Fibroblast of skin of abdomen (primary cell): ENCODE measurements around the gene REX1BD.

ENCODE experiments used
- DNase-seq: peaks from one replicate; pipeline ENCODE4 v3.0.0-alpha.2; 2013

The REX1BD gene

DNA sequence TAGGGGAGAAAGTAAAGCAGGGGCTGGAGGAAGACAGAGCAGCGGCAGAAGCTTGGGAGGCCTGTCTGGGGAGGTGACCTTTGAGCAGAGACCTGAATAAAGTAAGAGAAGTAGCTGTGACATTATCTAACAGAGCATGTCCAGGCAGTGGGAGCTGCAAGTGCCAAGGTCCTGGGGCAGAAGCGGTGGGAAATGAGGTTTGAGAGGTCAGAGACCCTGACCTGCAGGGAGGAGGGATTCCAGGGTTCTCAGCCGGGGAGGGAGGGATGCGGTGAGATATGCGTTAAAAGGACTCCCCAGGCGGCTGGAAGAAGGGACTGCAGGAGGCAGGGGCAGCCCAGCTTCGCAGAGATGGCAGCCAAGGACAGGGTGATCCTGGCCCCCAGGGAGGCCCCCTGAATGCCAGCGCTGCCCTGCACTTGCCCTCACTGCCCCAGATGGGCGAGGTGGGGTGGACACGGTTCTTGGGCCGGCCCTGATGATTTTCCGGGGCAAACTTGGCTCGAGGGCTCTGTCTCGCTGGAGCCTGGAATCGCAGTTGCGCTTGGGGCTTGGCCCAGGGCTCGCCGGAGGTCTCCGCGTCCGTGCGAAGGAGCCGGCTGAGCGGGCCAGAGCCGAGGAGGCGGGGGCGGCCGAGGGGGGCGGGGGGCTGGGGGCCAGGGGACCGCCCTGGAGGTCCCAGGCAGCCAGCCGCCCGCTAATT lies 14.8 kb downstream of the REX1BD start:
- DNase-seq: no peak

DNA sequence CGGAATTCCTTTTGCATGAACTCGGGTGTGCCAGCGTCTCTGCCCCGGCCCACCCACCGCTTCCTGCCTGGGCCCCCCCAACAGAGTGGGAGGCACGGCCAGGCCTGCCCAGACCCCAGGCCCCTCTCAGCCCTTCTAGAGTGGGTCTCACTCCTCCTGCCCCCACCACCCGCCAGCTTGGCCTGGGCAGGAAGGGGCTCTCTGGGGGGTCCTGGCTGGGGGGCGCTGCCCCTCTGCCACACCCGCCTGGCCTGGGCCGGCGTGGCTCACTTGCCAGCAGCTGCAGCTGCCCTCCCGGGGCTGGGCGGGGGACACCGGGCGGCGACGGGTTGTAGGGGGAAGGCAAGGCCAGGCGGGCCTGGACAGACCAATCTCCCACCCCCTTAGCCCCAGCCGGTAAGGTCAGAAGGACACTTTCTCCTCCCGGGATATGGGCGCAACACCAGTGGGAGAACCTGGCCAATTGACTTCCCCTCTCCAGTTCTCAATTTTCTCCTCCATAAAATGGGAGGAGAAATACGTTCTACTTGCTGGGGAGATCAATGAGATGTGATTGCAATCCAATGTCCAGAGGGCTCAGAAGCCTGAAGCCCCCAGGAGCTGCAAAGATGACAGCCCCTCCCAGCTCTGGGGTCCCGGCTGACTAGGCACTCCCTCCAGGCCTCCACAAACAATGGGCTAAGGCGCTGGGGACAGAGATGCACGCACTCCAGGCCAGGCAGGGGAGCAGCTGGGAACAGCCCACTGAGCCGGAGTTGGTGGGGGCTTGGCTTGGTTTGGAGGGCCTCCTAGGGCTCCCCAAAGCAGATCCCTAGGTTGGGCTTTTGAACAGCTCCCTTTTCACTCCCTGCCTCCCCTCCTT lies 15.6 kb downstream of the REX1BD start:
- no peak for DNase-seq

DNA sequence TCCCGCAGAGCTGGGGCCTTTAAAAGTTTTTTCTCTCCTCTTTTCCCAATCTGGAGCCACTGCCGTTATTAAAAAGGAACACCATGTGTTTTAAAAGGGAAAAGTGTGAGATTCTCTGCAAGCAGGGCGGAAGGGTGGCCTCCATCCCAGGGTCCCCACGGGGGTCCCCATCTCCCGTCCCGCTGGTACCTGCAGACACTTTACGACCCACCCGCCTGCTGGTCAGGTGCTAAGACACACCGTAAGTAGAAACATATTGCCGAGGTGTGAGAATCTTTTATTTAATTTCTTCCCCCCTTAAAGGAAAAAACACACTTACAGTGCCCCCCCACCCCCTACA lies 16.2 kb downstream of the REX1BD start:
- DNase-seq: no peak

DNA sequence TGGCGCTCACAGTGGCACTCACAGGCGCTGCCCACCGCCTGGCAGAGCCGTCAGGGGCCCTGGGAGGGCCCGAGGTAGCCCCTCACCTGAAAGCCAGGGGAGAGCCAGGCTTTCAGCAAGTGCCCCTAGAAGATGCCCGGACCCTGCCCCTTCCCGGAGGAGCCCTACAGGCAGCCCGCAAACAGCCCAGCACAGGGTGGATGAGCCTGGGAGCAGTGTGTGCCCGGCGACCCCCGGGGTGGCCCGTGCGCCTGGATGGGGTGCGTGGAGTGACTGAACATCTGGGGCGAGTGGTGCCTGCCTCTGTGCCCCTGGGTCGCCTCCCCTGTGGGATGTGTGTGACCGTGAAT lies 16.6 kb downstream of the REX1BD start:
- DNase-seq: no peak

DNA sequence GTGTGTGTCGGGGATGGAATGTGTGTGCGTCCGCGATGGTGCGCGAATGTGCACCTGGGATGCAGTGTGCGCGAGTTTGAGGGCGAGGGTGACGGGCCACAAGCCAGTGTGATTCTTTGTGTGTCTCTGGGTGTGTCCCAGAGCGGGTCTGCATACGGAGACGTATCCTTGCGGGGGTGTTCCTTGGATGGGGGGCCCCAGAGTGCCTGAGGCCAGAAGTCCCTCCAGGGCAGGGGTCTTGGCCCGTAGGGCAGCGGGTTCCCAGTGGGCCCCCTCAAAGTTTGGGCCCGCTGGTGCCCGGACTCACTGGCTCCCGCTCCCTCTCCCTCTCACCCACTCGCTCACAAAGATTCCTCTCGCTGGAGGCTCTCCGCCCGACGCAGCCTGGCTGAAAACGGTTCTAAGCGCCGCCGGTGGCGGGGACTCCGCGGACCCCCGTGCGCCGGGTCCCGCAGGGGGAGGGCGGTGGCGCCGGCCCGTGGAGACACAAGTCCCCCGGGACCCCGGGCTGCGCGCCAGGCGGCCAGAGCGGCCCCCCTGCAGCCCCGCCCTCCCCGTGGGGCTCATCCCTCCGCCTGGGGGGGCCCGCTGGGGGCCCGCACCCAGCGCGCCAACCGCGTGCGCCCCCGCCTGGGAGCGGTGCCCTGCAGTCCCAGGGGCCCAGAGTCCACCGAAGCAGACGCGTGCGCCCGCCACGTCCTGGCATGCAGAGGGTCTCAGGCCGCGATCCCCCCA lies 17.1 kb downstream of the REX1BD start:
- no peak for DNase-seq

DNA sequence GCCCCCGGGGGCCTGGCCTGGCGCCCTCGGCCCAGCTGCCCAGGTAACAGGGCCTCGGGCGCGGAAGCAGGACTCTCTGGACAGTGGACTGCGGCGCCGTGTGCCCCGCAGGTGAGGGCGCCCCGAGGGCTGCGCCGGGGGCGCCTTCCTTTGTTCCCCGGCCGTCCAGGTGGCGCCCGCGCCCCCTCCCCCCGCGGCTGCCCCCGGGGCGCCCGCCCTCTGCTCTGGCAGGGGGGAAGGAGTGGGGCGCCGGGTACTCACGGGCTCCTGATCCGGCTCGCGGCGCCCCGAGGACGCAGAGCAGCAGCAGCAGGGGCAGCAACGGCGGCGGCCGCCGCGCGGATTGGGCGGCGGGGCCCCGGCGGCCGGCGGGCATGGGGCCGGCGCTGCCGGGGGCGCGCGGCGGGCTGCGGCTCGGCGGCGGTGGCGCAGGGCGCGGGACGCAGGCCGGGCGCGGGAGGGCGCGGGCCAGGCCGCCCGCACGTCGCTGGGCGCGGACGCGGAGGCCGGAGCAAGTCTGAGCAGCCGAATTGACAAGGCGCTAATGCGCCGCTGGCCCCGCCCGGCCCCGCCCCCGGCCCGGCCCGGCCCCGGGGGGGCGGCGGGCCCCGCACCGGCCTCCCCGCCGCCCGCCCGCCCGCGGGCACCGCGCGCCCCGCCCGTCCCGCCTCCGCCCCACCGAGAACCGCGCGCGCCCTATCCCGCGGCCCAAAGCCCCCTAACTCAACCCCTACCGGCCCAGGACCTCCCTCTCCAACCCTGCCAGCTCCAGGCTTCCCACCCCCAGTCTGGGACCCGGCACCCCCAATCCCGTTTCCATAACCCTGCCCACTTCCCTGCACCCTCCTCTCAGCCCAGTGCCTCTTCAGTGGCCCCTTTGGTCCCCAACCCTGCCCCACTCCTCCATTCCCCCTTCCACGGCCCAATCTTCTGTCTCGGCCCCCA lies 18.0 kb downstream of the REX1BD start, which contains the start of gene CRLF1:
Gene CRLF1, minus strand, starts transcription at position 519 of the 945 bp plus-strand sequence. Its CDS starts 143 bp downstream, at position 376.
- DNase-seq: no peak

DNA sequence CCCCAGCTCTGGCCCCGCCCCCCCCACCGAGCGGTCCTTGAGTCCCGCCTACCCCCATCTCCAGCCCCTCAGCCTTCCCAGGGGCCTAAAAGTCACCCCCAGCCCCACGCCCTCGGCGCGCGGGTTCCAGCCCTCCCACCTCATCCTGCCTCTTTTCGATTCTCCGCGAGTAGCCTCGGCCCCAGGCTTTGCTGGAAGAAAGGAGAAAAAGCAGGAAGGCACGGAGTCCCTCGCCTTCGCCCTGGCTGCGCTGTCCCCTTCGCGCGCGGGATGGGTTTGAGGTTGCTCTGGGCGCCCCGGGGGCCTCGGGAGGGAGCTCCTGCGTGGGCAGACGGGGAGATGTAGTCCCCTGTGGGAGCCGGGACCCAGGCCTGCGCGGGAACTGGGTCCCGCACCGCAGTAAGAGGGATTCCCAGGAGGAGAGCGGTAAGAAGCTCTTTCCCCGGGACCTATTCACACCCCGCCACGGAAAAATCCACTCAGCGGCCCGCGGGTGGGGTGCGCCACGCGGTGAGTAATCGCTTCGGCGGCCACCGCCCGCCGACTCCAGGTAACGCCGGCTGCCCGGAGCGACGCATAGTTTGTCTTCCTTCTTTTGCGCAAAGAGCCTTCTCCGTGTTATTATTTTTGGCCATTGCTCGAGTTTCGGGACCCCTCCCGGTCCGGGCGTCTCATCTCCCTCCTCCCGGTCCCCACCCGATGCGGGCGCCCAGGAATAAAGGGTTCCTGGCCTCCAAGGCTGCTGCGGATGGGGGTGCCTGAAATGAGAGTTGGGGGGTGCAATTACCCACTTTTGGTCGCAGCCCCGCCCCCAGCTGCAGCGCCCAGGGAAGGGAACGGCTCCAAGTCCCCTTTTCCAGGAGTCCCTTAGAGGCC lies 18.9 kb downstream of the REX1BD start:
- DNase-seq: no peak

DNA sequence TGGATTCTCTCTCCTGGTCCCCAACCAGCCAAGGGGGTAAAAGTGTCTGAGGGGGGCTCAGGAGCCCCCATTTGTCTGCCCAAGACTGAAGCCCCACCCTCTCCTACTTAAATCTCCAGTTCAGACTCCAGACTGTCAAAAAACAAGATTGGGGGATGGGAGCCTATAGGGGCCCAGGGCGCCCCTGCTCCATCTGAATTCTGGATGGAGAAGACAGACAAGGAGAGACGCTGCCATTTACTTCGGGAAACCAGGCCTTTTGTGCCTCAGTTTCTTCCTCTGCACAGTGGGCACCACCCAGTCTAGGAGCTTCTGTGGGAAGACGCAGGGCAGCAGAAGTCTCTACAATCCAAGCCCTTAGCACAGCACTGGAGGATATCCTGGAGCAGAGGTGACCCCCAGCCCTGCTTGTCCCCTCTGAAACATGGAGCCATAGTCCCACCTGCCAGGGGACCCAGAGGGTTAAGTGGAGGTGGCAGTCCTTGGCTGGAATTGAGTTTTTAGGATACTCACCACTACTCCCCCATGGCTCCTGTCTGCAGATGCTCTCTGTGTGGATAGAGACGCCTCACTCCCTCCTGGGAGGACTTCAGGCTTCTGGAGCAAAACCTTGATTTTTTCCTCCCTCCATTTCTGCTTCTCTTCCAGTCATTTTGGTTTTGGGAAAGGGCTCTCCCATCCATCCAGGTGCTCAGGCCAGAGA lies 19.7 kb downstream of the REX1BD start:
- DNase-seq: no peak

DNA sequence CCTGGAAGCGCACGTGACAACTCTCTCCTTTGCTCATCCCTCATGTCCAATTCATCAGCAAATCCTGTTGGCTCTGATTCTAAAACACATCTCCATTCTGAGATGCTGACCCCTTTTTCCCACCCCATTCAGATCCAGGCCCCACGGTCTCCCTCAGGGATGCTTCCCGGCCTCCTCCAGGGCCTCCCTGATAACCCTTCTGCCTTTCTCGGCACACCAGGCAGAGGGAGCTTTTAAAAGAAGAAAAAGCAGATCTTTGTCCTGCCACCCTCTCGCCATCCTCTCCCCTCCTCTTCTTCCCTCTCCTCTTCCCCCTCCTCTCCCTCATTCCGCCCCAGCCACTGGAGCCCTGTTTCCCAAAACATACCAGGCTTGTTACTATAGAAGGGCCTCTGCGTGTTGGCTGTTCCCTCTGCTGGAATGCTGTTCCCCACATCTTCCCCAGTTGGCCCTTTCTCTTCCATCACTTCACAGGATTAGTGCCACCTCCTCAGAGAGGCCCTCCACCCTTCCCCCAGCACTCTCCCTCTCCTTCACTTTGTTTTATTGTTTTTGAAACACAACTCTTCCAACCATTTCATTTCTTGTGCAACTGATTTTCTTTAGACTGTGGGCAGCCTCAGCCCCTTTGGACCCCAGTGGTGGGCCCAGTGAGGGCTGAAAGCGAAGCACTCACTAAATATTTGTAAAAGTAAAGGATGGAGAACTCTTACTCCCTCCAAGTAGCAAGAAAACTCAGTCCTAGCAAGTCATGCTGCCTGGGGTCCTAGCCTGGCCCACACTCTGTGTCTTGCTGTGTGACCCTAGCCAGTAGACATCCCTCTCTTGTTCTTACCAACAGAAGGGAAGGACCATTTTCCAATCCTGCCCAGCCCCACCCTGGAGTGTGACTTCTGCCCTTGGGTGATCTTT lies 20.5 kb downstream of the REX1BD start:
- DNase-seq: no peak

DNA sequence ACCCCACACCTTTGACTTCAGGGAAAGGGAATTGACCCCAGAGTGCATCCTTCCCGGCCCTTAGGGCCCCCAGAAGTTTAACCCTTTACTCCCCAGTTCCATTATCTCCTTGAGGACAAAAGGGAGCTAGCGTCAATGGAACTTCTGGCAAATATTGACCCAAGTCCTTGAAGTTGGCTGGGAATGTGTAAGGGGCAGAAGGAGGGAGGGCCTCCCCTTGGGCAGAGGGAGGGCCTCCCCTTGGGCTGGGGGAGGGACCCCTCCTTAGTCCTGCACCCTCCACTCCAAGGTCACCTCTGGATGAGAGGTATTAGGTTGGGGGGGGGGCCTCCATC lies 21.1 kb downstream of the REX1BD start:
- no peak for DNase-seq

DNA sequence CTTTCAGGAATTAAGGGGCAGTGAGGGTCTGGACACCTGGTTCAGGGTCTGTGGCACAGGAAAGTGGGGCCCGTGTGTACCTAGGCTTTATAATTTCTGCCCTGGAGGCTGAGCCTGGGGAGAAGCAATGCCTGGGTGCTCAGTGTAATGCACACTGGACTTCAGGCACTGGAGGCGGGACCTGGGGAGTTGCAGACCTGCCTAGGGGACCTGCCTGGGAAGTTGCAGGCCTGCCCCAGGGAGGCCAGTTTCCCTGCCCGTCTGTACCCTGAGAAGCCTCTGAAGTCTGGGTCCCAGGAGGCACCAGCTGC lies 21.6 kb downstream of the REX1BD start:
- DNase-seq: no peak

DNA sequence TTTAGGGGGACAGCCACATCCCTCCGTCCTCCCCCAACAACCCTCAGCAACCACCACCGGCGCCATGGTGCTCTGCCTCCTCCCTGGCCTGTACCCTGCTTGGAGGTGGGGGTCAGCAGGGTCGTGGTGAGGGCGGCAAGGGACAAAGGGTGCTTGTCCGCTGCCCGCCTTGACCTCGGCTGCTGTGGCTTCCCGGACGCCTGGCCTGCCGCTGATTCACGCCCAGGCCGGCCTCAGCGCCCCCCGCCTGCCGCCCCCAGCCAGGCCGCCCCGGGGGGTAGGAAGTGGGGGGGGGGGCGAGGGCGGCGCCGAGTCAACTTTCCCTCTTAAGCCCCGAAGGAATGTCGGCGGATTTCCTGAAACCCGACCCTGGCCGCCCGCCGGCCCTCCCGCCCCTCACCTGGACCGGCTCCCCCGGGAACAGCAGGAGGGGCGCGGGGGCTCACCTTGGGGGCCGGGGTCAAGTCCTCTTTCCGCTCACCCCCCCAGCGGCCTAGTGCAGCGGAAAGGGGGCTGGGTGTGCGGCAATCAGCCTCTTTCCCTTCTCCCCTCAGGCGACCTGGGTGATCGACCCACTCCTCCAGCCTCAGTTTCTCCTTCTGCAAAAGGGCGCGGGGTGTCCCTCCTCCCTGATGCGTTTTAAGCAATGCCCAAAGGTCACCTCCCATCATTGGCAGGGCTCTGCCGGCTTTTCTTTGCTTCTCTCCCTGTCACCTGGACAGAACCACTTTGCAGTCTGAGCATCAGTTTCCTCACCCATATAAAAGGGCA lies 22.1 kb downstream of the REX1BD start:
- DNase-seq: no peak

DNA sequence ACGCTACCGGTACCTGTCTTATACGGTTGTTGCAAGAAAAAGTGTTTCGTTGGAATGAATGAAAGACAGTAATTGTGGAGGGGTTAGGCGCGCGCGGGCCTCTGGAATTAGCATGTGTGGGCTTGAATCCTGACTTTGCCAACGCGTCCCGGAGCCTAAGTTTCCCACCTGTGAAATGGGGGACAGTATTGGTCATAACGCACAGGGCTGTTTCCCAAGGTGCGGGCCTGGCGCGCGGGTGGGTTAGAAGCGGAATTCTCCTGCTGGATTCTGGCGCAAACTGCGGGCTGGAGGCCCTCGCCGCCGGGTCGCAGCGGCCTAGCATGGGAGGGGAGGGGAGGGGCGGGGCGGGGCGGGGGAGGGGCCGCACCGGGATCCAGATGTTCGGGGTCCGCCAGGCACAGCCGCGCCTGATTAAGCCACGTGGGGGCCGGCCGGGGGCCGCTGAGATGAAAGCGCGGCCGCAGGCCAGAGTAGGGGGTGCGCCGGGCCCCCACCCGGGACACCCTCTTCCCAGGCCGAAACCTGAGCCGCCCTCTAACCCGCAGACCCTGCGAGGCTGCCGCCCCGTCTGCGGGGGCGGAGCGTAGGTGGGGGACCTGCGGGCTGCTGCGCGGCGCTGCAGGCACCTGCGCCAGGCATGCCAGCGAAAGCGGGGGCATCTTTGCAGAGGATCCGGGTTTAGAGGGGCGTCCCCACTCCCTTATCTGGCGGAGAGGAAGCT lies 22.9 kb downstream of the REX1BD start:
- no peak for DNase-seq

DNA sequence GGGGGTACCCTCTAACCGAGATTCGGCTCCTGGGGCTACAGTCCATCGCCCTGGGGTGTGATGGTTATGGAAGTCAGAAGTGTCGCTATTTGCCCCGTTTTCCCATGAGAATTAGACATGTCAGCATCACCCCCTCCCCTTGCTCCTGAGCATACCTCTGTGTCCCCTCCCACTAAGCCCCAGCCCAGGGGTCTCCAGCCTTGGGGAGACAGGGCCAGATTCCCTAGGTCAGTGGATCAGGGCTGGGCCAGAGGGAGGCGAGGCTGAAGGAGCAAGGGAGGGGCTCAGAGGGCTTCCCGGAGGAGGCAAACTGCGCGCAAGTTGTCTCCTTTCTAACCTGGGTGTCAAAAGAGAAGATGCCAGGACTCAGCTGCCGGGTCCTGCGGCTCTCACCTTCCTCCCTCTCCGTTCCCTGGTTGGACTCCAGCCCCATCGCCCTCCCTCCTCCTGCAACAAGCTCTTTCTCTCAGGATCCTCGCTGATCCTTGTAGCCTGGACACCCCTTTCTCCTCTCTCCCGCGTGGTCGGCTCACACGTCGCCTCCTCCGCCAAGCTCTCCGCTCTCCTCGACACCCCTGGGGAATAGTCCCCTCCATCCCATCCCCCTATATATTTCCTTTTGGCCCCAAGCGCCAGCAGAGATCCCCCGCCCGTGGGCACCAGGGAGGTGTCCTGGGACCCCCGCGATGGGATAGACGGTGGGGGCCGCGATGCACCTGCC lies 23.6 kb downstream of the REX1BD start:
- DNase-seq: no peak

DNA sequence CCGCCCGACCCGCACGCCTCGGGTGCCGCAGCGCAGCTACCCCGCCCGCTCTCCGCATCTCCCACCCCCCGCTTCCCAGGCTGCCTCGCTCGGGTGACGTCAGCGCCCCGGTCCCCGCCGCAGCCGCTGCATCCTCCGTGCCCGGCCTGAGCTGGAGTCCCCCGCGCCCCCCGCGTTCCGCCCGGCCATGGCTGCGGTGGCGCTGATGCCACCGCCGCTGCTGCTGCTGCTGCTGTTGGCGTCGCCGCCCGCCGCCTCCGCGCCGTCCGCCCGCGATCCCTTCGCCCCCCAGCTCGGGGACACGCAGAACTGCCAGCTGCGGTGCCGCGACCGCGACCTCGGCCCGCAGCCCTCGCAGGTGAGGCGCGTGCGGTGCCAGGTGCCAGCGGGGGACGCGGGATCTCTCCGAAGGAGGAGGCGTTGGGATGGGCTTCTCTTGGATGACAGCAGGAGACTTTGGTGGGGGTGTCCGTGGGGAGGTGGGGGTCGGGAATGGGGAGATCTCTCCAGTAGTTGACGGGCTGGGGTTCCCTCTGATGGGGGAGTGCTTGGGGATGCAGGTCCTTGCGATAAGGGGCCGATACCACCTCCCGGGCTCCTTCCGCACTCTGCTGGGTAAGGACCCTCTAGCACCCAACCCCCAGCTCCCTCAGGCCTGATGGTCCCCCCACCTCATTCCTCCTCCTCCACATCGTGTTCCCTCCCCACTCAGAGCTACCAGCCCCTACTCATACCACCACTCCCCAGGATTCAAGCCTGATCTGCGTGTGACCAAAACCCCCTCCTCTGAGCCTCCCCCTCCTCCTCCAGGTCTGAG lies 24.4 kb downstream of the REX1BD start, which contains the start of gene TMEM59L:
Gene TMEM59L, plus strand, starts transcription at position 99 of the 817 bp plus-strand sequence. Its CDS starts 89 bp downstream, at position 188.
- DNase-seq: no peak

DNA sequence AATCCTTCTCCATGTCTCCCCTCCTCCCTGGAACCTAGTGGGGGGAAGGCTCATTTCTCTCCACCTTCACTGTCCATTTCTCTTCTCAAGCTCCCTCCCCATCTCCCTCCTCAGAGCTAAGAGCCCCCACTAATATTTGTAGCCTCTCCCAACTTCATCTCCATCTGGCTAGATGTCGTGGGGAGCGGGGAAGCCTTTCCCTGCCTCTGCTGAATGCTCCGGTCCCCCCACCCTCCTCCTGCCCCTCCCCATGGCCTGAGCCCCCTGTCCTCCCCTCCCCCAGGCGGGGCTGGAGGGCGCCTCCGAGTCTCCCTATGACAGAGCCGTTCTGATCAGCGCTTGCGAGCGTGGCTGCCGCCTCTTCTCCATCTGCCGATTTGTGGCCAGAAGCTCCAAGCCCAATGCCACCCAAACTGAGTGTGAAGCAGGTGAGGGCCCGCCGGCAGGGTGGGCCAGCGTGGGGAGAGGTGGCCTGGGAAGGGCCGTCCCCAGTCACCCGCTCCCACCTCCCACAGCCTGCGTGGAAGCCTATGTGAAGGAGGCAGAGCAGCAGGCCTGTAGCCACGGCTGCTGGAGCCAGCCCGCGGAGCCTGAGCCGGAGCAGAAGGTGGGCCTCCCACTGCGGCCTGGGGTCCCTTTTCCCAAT lies 25.1 kb downstream of the REX1BD start:
- DNase-seq: no peak
